Gastrocnemius medialis (tissue), 4 donors: ENCODE data around the gene KLK13. TPM values are rescaled to one million over a fixed set of nuclear protein-coding genes. Genes with fewer than 3 reads are reported as not detected.

ENCODE experiments used
- ATAC-seq, 2 donors: fragments of 150-250 bp; one replicate each; pipeline ENCODE4 v1.9.1; 2016
- DNase-seq, 2 donors: peaks; one replicate each; pipeline ENCODE4 v3.0.0-alpha.2; 2019
- H3K27ac ChIP-seq, 4 donors: fragments of 200-600 bp; sonication (generic); 1 replicate in 1 of 4; 2 replicates in 3 of 4; pipeline ENCODE4 v1.5.1; 2016 to 2018; ENCODE audit warnings: mild to moderate bottlenecking in 2 of 4, moderate library complexity in 1 of 4
- H3K27me3 ChIP-seq, 3 donors: fragments of 200-600 bp; sonication (generic) in 2 of 3; 1 replicate in 1 of 3; 2 replicates in 2 of 3; pipeline versions ENCODE4 v1.5.1 to v1.6.0; 2016 to 2019; ENCODE audit warnings: mild to moderate bottlenecking in 1 of 3, moderate library complexity in 1 of 3
- H3K36me3 ChIP-seq, 2 donors: fragments of 200-600 bp; sonication (generic) in 1 of 2; one replicate each; pipeline ENCODE4 v1.5.1; 2017 to 2018
- H3K4me1 ChIP-seq, 2 donors: fragments of 200-600 bp; sonication (generic) in 1 of 2; one replicate each; pipeline ENCODE4 v1.5.1; 2016 to 2017; ENCODE audit warnings: mild to moderate bottlenecking in 2 of 2
- H3K4me3 ChIP-seq, 4 donors: fragments of 200-600 bp; sonication (generic) in 3 of 4; 1 replicate in 1 of 4; 2 replicates in 3 of 4; pipeline ENCODE4 v1.5.1; 2016 to 2019; ENCODE audit warnings: mild to moderate bottlenecking in 2 of 4
- H3K9me3 ChIP-seq, 3 donors: fragments of 200-600 bp; sonication (generic) in 2 of 3; 1 replicate in 1 of 3; 2 replicates in 2 of 3; pipeline ENCODE4 v1.5.1; 2016 to 2019
- CTCF ChIP-seq, 5 experiments: fragments of 450-650 bp in 3 of 5; fragments of 200-600 bp in 2 of 5; sonication (generic) in 2 of 5; IDR thresholded peaks in 4 of 5; conservative IDR thresholded peaks in 1 of 5; 1 replicate in 4 of 5; 2 replicates in 1 of 5; pipeline ENCODE4 v1.5.1; 2016 to 2019; ENCODE audit warnings: antibody characterized with exemption in 5 of 5, mild to moderate bottlenecking in 3 of 5, moderate library complexity in 3 of 5
- POLR2A ChIP-seq, 2 donors: fragments of 450-650 bp; IDR thresholded peaks; one replicate each; pipeline ENCODE4 v1.6.1; 2017; ENCODE audit warnings: antibody characterized with exemption in 2 of 2, mild to moderate bottlenecking in 2 of 2, moderate library complexity in 2 of 2
- in situ Hi-C, 4 donors: fragments of 200-750 bp; cut with MboI; loops; one replicate each; pipeline versions ENCODE4 v1.15.0 to v1.8.0; 2017; ENCODE audit warnings: low sequenced_read_pairs in 4 of 4
- intact Hi-C: fragments of 100-400 bp; cut with DNase I; formaldehyde crosslinking; loops from one replicate; pipeline ENCODE4 v1.15.1; 2023; ENCODE audit warnings: low total_unique reads
- total RNA-seq, 4 donors: library from RNA; depleted of rRNA; stranded (reverse); fragments of >200 nt; gene quantifications; one replicate each; pipeline versions ENCODE4 v1.1.0 to v1.2.3, GENCODE V29; 2016

Gene KLK13
- total RNA-seq, 4 donors from 2014 or later, result not detected

GRCh38 chr19:51012661-51013190 is 52.2 kb downstream of the KLK13 start:
- no peak for DNase-seq
- peaks cover 17 to 25% (median 24%) of the 10 kb centered on the region in 3 donors for H3K27me3 ChIP-seq
- TF ChIP-seq CTCF (IDR thresholded peaks at IDR 0.05 in 4 of 5, conservative IDR thresholded peaks at IDR 0.05 in 1 of 5) (no peak), POLR2A (IDR thresholded peaks at IDR 0.05) (no peak)
- no peaks in the 10 kb centered on the region for H3K36me3 ChIP-seq
- no peak for ATAC-seq
- no peak overlapping the region for H3K4me3 ChIP-seq
- in situ Hi-C loops (no loop called here), intact Hi-C loops (no loop called here)
- no peaks in the 10 kb centered on the region for H3K9me3 ChIP-seq
- H3K4me1 ChIP-seq, result no peaks in the 10 kb centered on the region
- H3K27ac ChIP-seq, result no peak overlapping the region

- intact Hi-C loops (no loop called here), in situ Hi-C loops (no loop called here)
- H3K36me3 ChIP-seq, result no peaks in the 10 kb centered on the region
- DNase-seq (no peak), ATAC-seq (no peak)
- H3K27me3 ChIP-seq, result peaks cover 0 to 2% (median under 1%) of the 10 kb centered on the region in 3 donors
- no peak for TF ChIP-seq CTCF (IDR thresholded peaks at IDR 0.05 in 4 of 5, conservative IDR thresholded peaks at IDR 0.05 in 1 of 5)
- TF ChIP-seq POLR2A (IDR thresholded peaks at IDR 0.05), result no peak
- H3K27ac ChIP-seq, result no peak overlapping the region
- no peaks in the 10 kb centered on the region for H3K4me1 ChIP-seq
- H3K4me3 ChIP-seq, result no peak overlapping the region
- H3K9me3 ChIP-seq, result no peaks in the 10 kb centered on the region
Observed at GRCh38 chr19:51010066-51010795, 54.7 kb downstream of the KLK13 start.

DNA sequence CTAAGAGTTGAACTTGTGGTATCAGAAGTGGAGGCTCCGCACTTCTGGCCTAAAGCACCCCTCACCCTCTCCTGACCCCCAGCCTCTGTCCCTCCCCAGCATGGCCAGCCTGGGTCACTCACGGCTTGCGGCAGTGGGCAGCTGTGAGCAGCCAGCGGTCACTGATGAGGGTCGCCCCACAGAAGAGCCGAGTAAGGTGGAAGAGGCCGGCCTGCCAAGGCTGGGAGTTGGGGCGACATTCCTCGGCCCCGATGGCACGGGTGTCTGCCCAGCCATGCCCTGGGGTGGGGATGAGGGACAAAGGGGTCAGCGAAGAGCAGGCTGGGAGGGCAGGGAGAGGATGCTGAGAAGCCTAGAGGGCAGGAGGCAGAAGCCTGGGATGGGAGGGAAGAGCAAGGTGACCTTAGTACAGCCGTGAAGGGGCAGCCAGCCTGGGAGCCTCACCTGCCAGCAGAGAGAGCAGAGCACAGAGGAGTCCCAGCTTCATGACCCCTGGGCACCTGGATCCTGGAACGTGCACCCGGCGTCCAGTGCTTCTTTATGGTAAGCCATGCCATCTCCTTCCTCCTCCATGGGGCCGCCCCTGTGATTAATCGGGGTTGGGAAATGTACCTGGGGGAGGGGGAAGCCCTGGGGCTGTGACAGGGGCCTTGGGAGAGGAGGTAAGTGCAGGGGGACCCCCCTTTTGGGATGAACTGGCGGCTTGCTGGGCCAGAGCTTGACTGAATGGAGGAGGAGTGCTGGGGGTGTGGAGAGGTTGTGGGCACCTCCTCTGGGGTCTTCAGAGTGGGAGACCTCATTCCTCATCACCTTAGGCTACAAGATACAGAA is 55.6 kb downstream of the KLK13 start:
- no peaks in the 10 kb centered on the region for H3K4me1 ChIP-seq
- no peaks in the 10 kb centered on the region for H3K9me3 ChIP-seq
- no peak for ATAC-seq
- no peak for DNase-seq
- H3K27me3 ChIP-seq, result no peaks in the 10 kb centered on the region
- in situ Hi-C loops, result no loop called here
- no peak overlapping the region for H3K4me3 ChIP-seq
- no peak overlapping the region for H3K27ac ChIP-seq
- intact Hi-C loops, result no loop called here
- no peaks in the 10 kb centered on the region for H3K36me3 ChIP-seq
- TF ChIP-seq CTCF (IDR thresholded peaks at IDR 0.05 in 4 of 5, conservative IDR thresholded peaks at IDR 0.05 in 1 of 5) (no peak), POLR2A (IDR thresholded peaks at IDR 0.05) (no peak)

DNA sequence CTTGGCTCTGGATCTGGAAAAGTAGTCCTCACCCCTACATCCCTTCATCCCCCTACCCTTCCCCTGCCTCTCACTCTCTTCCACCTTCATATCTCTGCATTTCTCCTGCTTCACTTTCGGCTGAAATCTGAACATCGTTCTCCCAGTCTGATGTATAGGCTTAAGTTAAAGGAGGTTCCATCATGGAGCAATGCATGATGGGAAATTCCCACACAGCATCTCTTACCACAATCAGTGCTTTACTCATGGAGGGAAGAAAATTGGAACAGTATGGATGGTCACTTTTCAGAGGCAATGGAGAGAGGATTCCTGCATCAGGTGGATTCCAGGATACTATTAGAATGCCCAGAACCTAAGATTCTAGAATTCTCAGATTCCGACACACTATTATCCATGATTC is 57.4 kb downstream of the KLK13 start:
- Histone ChIP-seq H3K9me3 (no peaks in the 10 kb centered on the region), H3K27ac (no peak overlapping the region), H3K36me3 (no peaks in the 10 kb centered on the region), H3K4me1 (no peaks in the 10 kb centered on the region), H3K27me3 (peaks cover 0 to under 1% (median 0%) of the 10 kb centered on the region in 3 donors), H3K4me3 (no peak overlapping the region)
- intact Hi-C loops (no loop called here), in situ Hi-C loops (no loop called here)
- DNase-seq, result no peak
- TF ChIP-seq CTCF (IDR thresholded peaks at IDR 0.05 in 4 of 5, conservative IDR thresholded peaks at IDR 0.05 in 1 of 5) (no peak), POLR2A (IDR thresholded peaks at IDR 0.05) (no peak)
- no peak for ATAC-seq
